GM23248 (cell line): Measurements from ENCODE around the gene KIF1A. TPM values are rescaled to one million over a fixed set of nuclear protein-coding genes. Genes with fewer than 3 reads are reported as not detected.

Experiments
- DNase-seq: peaks from one replicate; pipeline ENCODE4 v3.0.0-alpha.2; 2015
- H2AFZ ChIP-seq: fragments of 200-600 bp; sonication (generic); 2 replicates; pipeline ENCODE4 v1.6.1; 2016; ENCODE audit warnings: antibody characterized with exemption
- H3F3A ChIP-seq: fragments of 200-600 bp; sonication (generic); 2 replicates; pipeline ENCODE4 v1.6.1; 2016; ENCODE audit warnings: mild to moderate bottlenecking, antibody characterized with exemption, mixed run types; ENCODE audit not compliant: insufficient read depth
- H3K27ac ChIP-seq: fragments of 200-600 bp; sonication (generic); 2 replicates; pipeline ENCODE4 v1.5.1; 2016; ENCODE audit warnings: mild to moderate bottlenecking
- H3K27me3 ChIP-seq: fragments of 200-600 bp; sonication (generic); replicated peaks from 2 replicates; pipeline ENCODE4 v1.6.1; 2016; ENCODE audit warnings: mild to moderate bottlenecking; ENCODE audit not compliant: insufficient read depth
- H3K36me3 ChIP-seq: fragments of 200-600 bp; sonication (generic); 2 replicates; pipeline ENCODE4 v1.6.1; 2016; ENCODE audit warnings: low read depth, mild to moderate bottlenecking
- H3K4me1 ChIP-seq: fragments of 200-600 bp; sonication (generic); 2 replicates; pipeline ENCODE4 v1.6.1; 2016; ENCODE audit warnings: mild to moderate bottlenecking; ENCODE audit not compliant: insufficient read depth
- H3K4me2 ChIP-seq: fragments of 200-600 bp; sonication (generic); one replicate; pipeline ENCODE4 v1.6.1; 2016; ENCODE audit warnings: mild to moderate bottlenecking; ENCODE audit not compliant: unreplicated experiment
- H3K4me3 ChIP-seq: fragments of 200-600 bp; sonication (generic); 2 replicates; pipeline ENCODE4 v1.5.1; 2016; ENCODE audit warnings: mild to moderate bottlenecking
- H3K79me2 ChIP-seq: fragments of 200-600 bp; sonication (generic); 2 replicates; pipeline ENCODE4 v1.6.1; 2016; ENCODE audit warnings: mild to moderate bottlenecking; ENCODE audit not compliant: insufficient read depth
- H3K9ac ChIP-seq: fragments of 200-600 bp; sonication (generic); 2 replicates; pipeline ENCODE4 v1.6.1; 2016; ENCODE audit warnings: mild to moderate bottlenecking
- H3K9me2 ChIP-seq: fragments of 200-600 bp; sonication (generic); 2 replicates; pipeline ENCODE4 v1.6.1; 2016; ENCODE audit warnings: mixed run types, mild to moderate bottlenecking, moderate library complexity; ENCODE audit not compliant: insufficient read depth
- H3K9me3 ChIP-seq: fragments of 200-600 bp; sonication (generic); one replicate; pipeline ENCODE4 v1.6.1; 2017; ENCODE audit warnings: low read depth
- H4K20me1 ChIP-seq: fragments of 200-600 bp; sonication (generic); 2 replicates; pipeline ENCODE4 v1.6.0; 2016; ENCODE audit not compliant: insufficient read depth
- EZH2 ChIP-seq: fragments of 200-600 bp; sonication (generic); IDR thresholded peaks from 2 replicates; pipeline ENCODE4 v1.6.1; 2018; ENCODE audit warnings: antibody characterized with exemption, mild to moderate bottlenecking; ENCODE audit not compliant: insufficient read depth, poor library complexity, severe bottlenecking
- EZH2phosphoT487 ChIP-seq: fragments of 200-600 bp; sonication (generic); IDR thresholded peaks from 2 replicates; pipeline ENCODE4 v1.6.1; 2018; ENCODE audit warnings: antibody characterized with exemption, moderate library complexity, mild to moderate bottlenecking, low read depth; ENCODE audit not compliant: insufficient read depth
- WGBS, 2 experiments: methylation state at CpG; one replicate each; pipeline ENCODE4 v1.1.6; 2015 to 2017; ENCODE audit warnings: low lambda C conversion rate in 2 of 2, low coverage in 1 of 2; ENCODE audit errors: missing lambda C conversion rate in 2 of 2; 5-methylcytosine and 5-hydroxymethylcytosine counted together
- in situ Hi-C: fragments of 300-500 bp; cut with MboI; formaldehyde crosslinking; loops from 2 replicates; pipeline ENCODE4 v1.15.0; 2020
- polyA plus RNA-seq: library from polyadenylated mRNA; unstranded; fragments of >200 nt; fragmentation: Nextera tagmentation; extraction: Ambion mirVana; gene quantifications from 2 replicates; pipeline ENCODE4 v1.2.1, GENCODE V29; 2016
- total RNA-seq: library from RNA; depleted of rRNA; stranded (reverse); fragments of >200 nt; shearing (Covaris generic); gene quantifications from 2 replicates; pipeline ENCODE4 v1.2.3, GENCODE V29; 2014

KIF1A gene
- total and polyA plus RNA-seq, 2 experiments from 2014 or later = under 0.01 to 0.05 TPM

DNA sequence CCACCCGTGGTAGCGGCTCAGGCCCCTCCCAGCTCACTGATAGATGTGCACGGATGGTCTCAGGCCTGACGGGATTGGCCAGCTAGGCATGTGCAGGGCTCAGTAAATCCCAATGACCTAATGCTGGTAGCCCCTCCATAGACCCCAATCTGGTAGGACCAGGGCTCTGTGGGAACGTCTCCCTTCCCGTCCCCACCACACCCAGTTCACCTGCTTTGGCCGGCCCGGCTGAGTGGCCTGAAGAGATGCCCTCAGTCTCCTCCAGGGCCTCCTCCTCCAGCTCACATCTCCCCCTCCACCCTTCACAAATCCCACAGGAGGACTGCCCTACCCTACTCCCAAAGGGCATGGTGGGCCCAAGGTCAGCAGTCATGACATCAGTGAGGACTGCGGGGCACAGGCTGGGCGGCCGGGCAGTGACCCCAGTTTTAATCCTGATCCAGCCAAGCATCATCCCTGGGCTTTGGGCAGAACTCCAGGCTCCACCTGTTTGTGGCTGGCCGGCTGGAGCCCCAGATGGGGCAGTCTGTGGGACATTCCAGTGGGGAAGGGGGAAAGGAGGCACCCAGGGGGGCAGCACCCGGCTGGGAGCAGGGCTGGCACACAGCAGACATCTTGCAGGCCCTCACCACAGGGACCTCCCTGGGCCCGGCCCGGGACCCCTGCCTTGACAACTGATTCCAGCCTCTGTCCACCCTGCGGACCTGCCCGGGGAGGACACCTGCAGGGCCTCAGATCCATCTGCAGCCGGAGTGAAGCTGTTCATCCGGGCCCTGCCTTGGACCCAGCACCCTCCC lies 2.3 kb downstream of the KIF1A start:
- Histone ChIP-seq H3K79me2 (no peaks in the 10 kb centered on the region), H3F3A (no peaks in the 10 kb centered on the region), H3K4me2 (no peak overlapping the region), H3K9me2 (no peaks in the 10 kb centered on the region), H3K4me3 (no peak overlapping the region), H3K9ac (no peak overlapping the region), H4K20me1 (no peaks in the 10 kb centered on the region), H3K27me3 (peaks cover 39% of the 10 kb centered on the region), H3K4me1 (no peaks in the 10 kb centered on the region), H3K36me3 (no peaks in the 10 kb centered on the region), H3K9me3 (no peaks in the 10 kb centered on the region), H3K27ac (no peak overlapping the region), H2AFZ (no peak overlapping the region)
- no peak for DNase-seq
- 55 to 63% methylated on average over 16 to 17 of the region's 19 CpGs for WGBS, 2 experiments
- TF ChIP-seq EZH2 (no peak), EZH2phosphoT487 (no peak)
- in situ Hi-C loops = no loop called here

GRCh38 chr2:240816584-240817495 lies 3.2 kb downstream of the KIF1A start:
- WGBS, 2 experiments = 60 to 66% methylated on average over 11 to 12 of the region's 12 CpGs
- H4K20me1 ChIP-seq = no peaks in the 10 kb centered on the region
- H3K9ac ChIP-seq = no peak overlapping the region
- no peaks in the 10 kb centered on the region for H3K9me3 ChIP-seq
- in situ Hi-C loops = no loop called here
- H3K4me2 ChIP-seq = no peak overlapping the region
- H3K27me3 ChIP-seq = peaks cover 30% of the 10 kb centered on the region
- no peak overlapping the region for H3K27ac ChIP-seq
- H2AFZ ChIP-seq = no peak overlapping the region
- no peaks in the 10 kb centered on the region for H3K4me1 ChIP-seq
- no peak overlapping the region for H3K4me3 ChIP-seq
- TF ChIP-seq EZH2phosphoT487 = no peak
- no peak for TF ChIP-seq EZH2
- H3F3A ChIP-seq = no peaks in the 10 kb centered on the region
- H3K9me2 ChIP-seq = no peaks in the 10 kb centered on the region
- no peaks in the 10 kb centered on the region for H3K36me3 ChIP-seq
- DNase-seq = no peak
- H3K79me2 ChIP-seq = no peaks in the 10 kb centered on the region

GRCh38 chr2:240815761-240816583 lies 4.0 kb downstream of the KIF1A start:
- in situ Hi-C loops = no loop called here
- H3K4me1 ChIP-seq = no peaks in the 10 kb centered on the region
- TF ChIP-seq EZH2 (no peak), EZH2phosphoT487 (no peak)
- no peak overlapping the region for H3K9ac ChIP-seq
- no peak for DNase-seq
- WGBS, 2 experiments = 61 to 64% methylated on average over 9 of the region's 9 CpGs
- H3K27ac ChIP-seq = no peak overlapping the region
- peaks cover 23% of the 10 kb centered on the region for H3K27me3 ChIP-seq
- no peak overlapping the region for H3K4me2 ChIP-seq
- H4K20me1 ChIP-seq = no peaks in the 10 kb centered on the region
- no peaks in the 10 kb centered on the region for H3K79me2 ChIP-seq
- H3K36me3 ChIP-seq = no peaks in the 10 kb centered on the region
- no peaks in the 10 kb centered on the region for H3F3A ChIP-seq
- no peak overlapping the region for H2AFZ ChIP-seq
- no peaks in the 10 kb centered on the region for H3K9me2 ChIP-seq
- H3K9me3 ChIP-seq = no peaks in the 10 kb centered on the region
- H3K4me3 ChIP-seq = no peak overlapping the region
